NCI-H128 (cell line): ENCODE results near the gene RIN3.
"Not testable (repeated sequence)": the region's sequence is repeated elsewhere in the genome, so short reads cannot be mapped to it uniquely, and the experiment has no call there.

Source experiments
- DNase-seq: peaks from one replicate; lab custom pipeline; 2025; ENCODE audit not compliant: unreplicated experiment; lab: John Stamatoyannopoulos, UW

The RIN3 gene

GRCh38 chr14:92527721-92528120 lies 14.1 kb downstream of the RIN3 start:
- no peak for DNase-seq

- DNase-seq: no peak
These were observed 15.0 kb downstream of the RIN3 start for GRCh38 chr14:92528486-92529100.

DNA sequence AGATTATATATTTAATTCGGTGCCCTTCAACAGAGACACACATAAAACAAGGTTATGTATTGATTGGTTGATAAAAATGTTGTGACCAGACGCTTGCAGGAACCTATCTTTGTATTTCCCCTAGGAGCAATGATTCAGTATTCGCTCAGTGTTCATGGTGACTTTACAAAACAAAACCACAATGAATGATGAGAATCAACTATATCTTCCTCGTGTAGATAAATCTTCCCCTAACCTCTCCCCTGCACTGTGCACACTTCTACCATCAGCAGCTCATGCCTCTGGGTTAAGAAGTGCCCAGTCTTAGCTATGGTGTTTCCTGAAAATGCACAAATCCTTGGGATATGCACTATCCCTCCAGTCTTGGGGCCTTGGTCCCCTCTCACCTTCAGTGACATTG lies 16.3 kb downstream of the RIN3 start:
- DNase-seq: no peak

DNA sequence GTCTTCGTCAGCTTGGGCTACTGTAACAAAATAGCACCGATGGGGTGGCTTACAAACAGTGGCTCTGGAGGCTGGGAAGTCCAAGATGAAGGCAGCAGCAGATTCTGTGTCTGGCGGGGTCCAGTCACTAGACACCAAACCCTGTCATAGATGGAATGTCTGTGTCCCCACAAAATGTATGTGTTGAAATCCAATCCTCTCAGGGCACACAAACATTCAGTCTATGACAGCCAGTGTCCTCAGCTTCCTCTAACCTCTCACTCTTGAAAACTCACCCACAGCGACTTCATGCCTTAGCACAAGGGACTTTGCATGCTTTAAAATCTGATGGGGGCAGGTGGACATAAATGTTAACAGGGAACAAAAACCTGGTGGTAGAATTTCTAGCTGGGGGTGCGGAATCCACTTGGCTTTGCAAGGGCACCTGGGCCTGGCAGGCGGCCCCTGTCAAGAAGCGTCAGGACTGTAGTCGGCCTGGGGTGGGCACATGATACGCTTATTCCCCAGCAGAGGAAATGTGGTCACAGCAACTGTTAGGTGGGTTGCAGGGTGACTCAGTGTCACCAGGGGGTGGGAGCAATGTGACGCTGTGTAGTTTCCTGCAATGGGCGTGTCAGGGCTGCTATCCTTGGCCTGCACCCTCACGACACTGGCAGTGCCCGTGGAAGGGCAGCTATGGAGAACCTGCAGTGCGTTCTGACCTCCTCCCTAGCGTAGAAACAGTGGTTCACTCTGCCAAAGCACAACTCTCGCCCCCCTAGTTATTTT lies 17.7 kb downstream of the RIN3 start:
- no peak for DNase-seq

DNA sequence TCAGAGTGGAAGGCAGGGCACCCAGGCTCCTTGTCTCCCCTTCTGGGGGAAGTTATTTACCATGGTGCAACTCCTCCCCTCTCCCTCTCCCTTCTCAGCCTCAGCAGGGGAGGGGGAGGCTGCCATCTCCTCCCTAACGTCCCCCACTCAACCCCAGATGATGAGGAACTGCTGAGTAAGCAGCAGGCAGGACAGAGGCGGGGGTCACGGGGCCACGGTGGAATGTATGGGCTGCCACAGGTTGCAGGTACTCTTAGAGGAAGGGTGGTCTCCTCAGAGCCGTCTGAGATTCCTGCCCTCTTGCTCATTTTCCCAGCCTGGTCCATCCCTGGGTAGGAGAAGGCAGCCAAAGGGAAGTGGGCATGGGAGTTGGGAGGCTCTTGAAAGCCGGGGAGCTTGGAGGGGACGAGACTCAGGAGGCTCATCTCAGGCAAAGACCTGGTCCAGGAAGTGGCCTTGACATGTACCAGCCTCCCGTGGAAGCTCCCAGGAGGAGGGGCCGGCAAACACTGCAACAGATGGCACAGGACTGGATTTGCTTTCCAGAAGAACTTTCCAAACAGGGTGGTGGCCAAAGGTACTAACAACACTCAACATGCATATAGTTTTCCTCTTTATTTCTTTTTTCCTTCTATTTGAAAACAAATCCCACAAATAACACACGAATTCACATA lies 19.0 kb downstream of the RIN3 start:
- DNase-seq: no peak

GRCh38 chr14:92534932-92535643 lies 21.5 kb downstream of the RIN3 start:
- no peak for DNase-seq

GRCh38 chr14:92536231-92536630 lies 22.6 kb downstream of the RIN3 start:
- not testable (repeated sequence) for DNase-seq

DNA sequence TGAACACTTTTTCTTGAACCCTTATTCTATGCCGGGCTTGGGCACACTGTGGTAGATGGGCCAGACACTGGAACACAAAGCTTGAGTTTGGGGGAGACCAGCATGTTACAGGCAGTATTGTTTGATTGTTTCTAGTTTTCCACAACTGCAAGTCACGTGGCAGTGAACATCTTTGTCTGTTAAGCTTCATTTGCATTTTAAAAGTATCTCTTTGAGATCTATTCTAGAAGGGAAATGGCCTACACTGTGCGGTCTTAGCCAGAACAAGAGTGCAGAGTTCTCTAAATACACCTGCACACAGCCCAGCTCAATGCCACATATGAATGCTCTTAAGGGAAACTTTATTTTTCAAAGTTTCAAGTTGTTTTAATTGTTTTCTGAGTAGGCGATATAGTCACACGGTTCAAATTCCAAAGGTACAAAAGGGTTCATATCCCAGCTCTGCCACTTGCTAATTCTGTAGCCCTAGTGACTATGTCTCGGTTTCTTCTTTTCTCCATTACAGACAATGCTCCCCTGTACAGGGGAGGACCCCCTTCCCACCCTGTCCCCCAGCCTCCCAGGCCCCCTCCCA lies 24.9 kb downstream of the RIN3 start:
- DNase-seq: no peak

DNA sequence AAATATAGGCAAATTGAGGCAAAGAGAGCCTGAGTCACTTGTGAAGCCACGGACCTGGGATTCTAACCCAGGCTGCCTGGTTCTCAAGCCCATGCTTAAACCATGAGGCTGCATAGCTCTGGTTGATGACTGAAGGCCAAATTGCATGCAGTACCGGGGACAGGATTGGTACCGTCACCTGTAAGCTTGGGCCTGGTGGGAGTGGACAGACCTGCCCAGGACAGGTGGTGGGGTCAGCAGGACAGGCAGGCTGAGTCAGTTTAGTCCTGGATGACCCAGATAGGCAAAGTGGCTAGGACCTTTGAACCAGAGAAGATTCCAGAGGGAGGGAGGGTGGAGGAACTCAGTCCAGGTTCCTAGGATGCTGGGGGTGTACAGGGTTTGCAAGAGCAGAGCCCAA lies 25.8 kb downstream of the RIN3 start:
- no peak for DNase-seq

- no peak for DNase-seq
These were observed 26.3 kb downstream of the RIN3 start for GRCh38 chr14:92539875-92540274.

DNA sequence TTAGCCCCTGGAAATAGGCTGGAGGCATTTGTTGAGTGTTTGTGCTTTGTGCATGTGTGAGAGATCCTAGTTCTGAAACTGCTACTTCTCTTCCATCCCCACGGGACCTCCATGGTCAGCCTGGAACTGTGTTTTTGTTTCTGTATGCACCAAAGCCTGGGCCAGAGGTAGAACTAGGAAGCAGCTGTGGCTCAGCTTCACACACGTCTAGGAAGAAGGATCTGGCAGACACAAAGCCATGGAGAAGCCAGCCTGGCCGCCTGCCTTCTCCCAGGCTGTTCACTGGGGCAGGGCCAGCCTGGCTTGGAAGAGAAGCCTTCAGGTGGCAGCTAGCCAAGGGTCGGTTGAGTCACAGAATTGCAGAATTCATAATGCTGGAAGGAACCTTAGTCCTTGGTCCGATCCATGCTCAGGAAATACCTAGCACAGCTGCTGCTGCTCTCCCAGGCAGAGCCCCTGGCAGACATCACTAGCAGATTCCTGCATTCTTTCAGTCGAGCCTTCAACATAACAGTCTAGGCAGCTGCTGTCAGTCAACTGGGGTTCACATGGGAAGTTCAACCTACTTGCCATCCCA lies 27.0 kb downstream of the RIN3 start:
- no peak for DNase-seq

- no peak for DNase-seq
These were observed 29.4 kb downstream of the RIN3 start for GRCh38 chr14:92542766-92543554.

- DNase-seq: no peak
These were observed 30.6 kb downstream of the RIN3 start for GRCh38 chr14:92544051-92544720.

- DNase-seq: no peak
These were observed 32.9 kb downstream of the RIN3 start for GRCh38 chr14:92546347-92547053.

- DNase-seq: no peak
These were observed 35.7 kb downstream of the RIN3 start for GRCh38 chr14:92549105-92549858.

DNA sequence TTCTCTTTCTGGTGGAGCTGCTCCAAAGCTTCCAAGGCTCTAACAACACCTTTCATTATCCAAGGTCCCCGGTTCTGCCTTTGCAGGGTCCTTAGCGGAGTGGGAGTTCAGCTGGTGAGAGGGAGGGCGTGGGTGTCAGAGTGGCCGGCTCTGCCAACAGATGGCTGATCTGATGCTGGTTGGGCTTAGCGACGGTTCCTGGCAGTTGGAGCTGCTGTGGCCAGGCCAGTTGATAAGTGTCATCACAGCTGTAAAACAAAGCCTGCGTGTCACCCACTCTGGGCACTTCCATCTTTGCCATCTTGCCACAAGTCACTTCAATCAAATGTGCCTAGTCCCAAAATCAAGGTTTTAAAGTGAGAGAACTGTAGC lies 36.3 kb downstream of the RIN3 start:
- no peak for DNase-seq

DNA sequence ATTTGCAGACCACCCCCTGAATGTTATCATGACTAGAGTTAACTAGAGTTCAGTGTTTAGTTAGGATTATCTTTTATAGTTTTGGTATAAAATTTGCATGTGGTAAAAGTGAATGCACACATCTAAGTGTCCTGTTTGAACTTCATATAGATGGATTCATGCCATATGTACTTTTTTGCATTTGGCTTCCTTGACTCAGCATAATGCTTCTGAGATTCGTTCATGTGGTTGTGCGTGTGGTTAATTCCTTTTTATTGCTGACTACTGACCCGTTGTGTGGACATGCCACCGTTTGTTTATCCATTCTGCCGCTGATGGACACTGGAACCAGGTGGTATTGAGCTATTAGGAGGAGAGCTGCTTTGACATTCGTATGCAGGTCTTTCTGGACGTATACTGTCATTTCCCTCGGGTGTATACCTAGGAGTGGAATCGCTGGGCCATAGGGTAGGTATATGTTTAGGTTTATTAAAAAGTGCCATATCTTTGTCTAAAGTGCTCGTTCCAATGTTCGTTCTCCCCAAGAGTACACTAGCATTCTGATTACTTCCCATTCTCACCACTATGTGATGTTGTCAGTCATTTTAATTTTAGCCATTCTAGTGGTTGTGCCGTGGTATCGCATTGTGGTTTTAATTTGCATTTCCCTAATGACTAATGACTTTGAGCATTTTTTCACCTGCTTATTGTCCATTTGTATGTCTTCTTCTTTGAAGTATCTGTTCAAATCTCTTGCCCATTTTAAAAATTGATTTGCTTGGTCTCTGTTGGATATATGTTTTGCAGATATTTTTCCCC lies 37.7 kb downstream of the RIN3 start:
- no peak for DNase-seq

DNA sequence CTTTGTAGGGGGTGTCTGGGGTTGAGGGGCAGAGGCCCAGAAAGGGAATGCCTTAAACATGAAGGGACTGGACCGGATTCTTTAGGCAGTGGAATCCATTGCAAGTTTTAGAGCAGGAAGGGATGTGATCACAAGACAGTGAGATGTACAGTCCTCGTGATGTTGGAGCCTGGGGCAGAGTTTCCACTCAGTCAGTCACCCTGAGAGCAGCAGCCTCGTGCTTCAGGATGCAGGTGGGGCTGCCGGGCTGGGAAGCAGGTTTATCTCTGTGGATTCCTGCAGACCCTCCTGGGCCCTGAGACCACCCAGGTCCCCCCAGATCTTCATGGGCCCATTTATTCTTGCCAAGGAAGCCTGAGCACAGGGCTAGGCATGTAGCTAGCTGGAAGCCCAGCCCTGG lies 38.5 kb downstream of the RIN3 start:
- DNase-seq: no peak
